Dedifferentiated amniotic fluid mesenchymal stem cell (primary cell): Measurements from ENCODE around the gene TFAP2A.

Experiments used
- DNase-seq: peaks from one replicate; pipeline ENCODE4 v3.0.0-alpha.2; 2016; ENCODE audit errors: extremely low spot score

Gene TFAP2A

GRCh38 chr6:10383331-10384090 lies 31.4 kb downstream of the TFAP2A start:
- DNase-seq: no peak

DNA sequence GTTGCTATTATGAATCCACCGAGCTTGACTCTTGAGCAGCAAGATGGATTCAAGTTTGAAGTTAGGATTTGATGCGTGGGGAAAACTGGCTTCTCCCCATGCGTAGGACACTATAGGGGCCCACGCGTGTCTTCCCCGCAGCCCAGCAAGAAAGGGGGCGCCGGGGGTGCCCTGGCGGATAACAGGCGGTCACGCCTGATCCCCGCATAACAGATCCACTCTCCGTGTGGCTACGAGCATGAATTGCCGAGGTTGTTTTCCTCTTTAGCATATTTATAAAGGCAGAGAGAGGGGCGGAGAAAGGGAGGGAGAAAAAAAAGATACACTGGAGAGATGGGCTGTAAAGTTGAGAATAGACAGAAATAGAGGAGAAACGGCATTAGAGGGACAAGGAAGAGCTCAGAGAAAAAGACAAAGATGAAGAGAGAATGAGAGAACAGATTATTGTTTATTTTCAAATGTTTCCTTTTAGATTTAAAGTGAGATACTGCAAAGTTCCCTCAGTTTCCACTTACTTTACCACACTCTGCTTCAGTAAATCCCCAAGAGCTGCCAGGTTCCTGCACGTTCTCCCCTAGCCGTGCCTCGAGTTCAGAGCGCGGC lies 32.0 kb downstream of the TFAP2A start:
- DNase-seq: no peak

- DNase-seq: no peak
Measured at GRCh38 chr6:10382322-10382721, 32.6 kb downstream of the TFAP2A start.

GRCh38 chr6:10381830-10382208 lies 33.1 kb downstream of the TFAP2A start:
- no peak for DNase-seq

GRCh38 chr6:10381133-10381829 lies 33.6 kb downstream of the TFAP2A start:
- no peak for DNase-seq

GRCh38 chr6:10375391-10375969 lies 39.4 kb downstream of the TFAP2A start:
- no peak for DNase-seq

GRCh38 chr6:10373642-10374359 lies 41.1 kb downstream of the TFAP2A start:
- DNase-seq: peak; percentile 31

- peak; percentile 26 for DNase-seq
Measured at GRCh38 chr6:10369896-10370295, 45.0 kb downstream of the TFAP2A start.

- no peak for DNase-seq
Measured at GRCh38 chr6:10368861-10369260, 46.0 kb downstream of the TFAP2A start.

DNA sequence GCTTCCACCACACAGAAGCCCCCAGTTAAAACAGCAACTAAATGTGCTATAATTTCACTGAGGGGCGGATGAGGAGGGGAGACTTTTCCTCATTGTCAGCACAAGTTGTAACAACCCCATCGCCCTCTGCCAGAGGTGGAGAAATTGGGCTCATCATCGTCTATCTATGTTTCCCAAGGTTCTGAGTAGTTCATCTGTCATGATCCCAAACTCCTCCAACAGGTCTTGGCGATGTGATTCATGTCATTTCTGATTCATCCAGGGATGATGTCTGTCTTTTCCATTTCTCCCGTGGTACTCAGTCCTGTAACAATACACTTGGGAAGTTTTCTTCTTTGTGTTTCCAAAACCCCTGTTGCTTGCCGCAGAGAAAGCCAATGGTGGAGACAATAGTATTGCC lies 51.0 kb downstream of the TFAP2A start:
- DNase-seq: no peak

- no peak for DNase-seq
Measured at GRCh38 chr6:10362300-10362699, 52.6 kb downstream of the TFAP2A start.

- DNase-seq: no peak
Measured at GRCh38 chr6:10361428-10361827, 53.4 kb downstream of the TFAP2A start.

- no peak for DNase-seq
Measured at GRCh38 chr6:10359581-10359980, 55.3 kb downstream of the TFAP2A start.

DNA sequence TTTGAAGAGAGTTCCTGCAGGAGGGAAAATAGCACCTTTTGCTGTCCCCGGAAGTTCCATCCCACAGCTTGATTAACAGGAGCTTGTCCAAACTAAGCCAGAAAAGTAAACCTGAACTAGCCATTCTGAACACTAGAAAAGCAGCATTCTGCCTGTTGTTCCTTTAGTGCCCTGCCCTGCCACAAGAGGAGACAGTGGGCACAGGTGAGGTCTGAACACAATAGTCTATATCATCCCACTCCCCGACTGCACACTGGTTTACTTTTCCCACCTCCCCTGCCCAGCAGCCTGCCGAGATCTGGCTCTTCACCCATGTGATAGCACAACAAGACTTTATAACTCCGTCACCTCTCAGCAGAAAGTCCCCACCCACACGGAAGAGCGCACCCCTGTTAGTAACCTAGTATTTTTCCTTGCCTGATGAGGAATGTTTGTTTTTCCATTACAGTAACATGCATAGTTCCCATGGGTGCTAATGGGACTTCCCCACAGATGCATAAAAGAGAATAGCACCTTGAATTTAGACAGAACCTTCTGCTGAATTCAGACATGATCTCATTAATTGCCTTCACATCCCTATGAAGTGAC lies 59.7 kb downstream of the TFAP2A start:
- no peak for DNase-seq

DNA sequence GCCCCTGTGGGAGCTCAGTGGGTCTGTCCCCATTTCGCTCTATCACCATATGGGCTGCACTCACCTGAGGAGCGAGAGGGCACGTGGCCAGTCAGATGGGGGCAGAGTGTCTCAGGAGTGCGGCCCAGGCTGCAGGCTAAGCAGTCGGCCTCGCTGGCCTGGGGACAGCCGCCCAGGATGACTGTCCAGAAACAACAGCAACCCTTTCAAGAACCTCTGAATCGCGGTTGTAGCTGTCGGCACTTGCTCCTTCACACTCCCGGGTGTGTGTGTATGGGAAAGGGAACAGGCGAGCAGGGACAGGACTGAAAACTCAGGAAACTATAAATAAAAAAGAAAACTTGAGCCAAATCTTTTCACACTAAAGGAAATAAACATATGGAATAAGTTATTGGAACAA lies 63.1 kb downstream of the TFAP2A start:
- DNase-seq: no peak

GRCh38 chr6:10350720-10351119 lies 64.2 kb downstream of the TFAP2A start:
- no peak for DNase-seq

DNA sequence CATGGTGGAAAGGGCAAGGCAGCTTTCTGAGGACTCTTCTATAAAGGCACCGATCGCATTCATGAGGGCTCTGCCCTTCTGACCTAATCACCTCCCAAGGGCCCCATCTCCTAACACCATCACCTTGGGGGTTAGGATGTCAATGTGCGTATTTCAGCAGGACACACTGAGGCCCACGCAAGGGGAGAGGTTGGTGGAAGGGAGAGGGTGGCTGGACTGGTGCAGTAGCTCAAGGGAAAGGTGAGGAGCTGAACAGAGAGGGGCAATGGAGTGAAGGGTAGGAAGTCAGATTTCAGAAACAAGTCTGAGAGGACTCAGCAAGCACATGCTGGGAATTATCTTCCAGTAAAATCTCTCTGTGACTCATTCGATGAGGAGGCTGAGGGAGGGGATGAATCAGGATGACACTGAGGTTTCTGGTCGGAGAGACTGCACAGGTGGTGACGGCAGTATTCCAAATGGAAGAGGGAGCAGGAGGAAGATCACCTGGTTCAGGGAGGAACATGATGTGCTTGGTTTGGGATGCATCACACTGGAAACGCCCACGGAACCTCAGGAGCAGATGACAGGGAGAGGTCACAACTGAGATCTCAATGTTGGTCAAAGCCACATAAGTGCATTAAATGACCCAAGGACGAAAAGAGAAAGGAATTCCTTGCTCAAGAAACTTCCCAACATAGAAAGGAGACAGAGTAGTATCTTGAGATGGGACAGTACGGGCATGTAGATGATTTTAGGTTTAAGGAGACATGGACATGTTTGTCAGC lies 67.1 kb downstream of the TFAP2A start:
- peak; percentile 34 for DNase-seq
